HG03139 (cell line): Measurements from ENCODE around the gene CRABP1.

ENCODE experiments used
- ATAC-seq: cut with Tn5 transposase; IDR thresholded peaks from one replicate; pipeline ENCODE4 v1.9.1; 2021; ENCODE audit not compliant: unreplicated experiment

The CRABP1 gene

GRCh38 chr15:78397382-78397781, 57.2 kb downstream of the CRABP1 start:
- no peak for ATAC-seq
